GM21381 (cell line): ENCODE results near the gene MLKL.
"Not testable (repeated sequence)": the region's sequence is repeated elsewhere in the genome, so short reads cannot be mapped to it uniquely, and the experiment has no call there.

Experiments used
- ATAC-seq: cut with Tn5 transposase; IDR thresholded peaks from one replicate; pipeline ENCODE4 v1.9.1; 2021; ENCODE audit warnings: mild to moderate bottlenecking, moderate library complexity; ENCODE audit not compliant: unreplicated experiment

Gene MLKL

DNA sequence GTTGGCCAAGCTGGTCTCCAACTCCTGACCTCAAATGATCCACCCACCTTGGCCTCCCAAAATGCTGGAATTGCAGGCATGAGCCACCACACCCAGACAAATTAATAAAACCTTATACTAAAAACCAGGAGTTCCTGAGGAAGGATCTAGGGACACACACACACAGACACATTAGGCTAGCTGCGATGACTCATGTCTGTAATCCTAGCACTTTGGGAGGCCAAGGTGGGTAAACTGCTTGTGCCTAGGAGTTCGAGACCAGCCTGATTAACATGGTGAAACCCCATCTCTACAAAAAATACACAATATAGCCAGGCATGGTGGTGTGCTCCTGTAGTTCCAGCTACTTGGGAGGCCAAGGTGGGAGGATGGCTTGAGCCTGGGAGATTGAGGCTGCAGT lies 47.8 kb downstream of the MLKL start:
- ATAC-seq = not testable (repeated sequence)

DNA sequence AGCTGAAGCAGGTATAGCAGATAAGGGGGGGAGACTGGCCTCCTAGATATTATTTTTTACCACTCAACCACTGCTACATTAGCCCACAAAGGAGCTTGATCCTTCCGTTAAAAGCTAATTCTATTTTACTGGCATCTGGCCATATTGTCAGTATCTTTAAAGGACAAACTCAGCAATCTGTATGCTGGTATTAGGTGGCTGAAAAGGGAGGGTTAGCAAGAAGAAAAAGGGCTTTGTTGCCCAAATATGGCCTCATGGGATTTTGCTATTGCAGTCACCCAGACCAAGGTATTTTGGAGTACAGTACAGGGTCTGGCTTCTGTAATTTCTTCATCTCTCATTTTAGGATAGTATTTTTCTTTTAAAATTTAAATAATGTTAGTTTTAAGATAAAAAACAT lies 48.4 kb downstream of the MLKL start:
- ATAC-seq = no peak

DNA sequence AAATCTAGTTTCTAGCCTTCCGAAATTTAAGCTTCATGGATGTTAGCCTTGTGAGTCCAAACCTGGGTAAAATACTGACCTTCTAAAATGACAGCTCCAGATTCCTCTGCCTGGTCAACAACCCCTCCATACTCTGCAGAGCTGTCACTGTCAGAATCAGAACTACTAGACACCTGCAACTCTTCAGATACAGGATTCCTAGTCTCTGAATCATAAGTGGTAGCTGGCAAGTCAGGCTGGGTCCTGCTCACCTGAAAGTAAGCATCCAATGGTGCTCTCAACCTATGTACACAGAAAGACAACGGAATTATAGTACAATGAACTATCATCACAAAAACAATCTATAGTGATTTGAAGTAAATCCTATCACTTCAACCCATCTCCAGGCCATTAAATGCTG lies 48.8 kb downstream of the MLKL start:
- no peak for ATAC-seq

DNA sequence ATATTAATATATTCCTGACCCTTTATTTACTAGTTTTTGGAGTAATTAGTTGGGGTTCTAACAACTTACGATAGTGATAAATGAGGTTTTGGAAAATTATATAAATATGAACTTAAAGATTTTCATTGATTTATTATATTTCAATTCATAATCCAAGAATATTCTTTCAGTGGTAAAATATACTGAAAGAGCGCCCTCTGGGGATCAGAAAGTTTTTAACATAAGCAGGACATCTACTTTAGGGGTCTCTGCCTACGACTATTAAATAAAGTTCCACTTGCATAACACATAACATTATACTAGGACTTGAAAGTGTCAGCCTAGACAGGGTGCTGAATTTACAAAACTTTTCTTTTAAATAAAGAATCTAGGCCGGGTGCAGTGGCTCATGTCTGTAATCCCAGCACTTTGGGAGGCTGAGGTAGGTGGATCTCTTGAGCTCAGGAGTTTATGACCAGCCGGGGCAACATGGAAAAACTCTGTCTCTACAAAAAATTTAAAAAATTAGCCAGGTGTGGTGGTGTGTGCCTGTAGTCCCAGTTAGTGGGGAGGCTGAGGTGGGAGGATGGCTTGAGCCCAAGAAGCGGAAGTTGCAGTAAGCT lies 49.6 kb downstream of the MLKL start:
- ATAC-seq = no peak

DNA sequence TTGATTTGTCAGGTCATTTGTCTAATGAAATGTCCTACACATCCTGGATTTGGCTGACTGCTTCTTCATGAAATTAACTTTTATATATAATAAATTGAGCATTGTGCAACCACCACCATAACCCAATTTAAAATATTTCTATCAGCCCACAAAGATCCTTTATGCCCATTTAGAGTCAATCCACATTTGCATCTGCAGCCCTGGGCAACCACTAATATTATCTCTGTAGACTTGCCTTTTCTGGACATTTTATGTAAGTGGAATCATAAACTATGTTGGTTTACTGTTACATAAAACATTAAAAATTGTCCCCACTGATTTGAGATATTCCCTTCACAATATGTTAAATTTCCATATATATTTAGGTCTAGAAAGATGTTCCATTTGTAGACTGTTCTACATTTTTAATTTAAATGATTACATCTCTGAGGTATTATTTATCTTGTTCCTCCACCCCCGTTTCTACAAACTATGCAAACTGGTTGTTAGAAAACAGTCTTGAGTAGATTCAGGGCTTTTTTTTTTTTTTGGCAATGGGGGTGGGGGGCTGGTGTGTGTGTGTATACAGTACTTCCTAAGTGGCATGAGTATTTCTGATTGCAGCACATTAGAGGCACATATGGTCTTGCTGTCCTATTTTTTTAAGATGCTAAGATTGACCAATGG lies 50.7 kb downstream of the MLKL start:
- no peak for ATAC-seq

DNA sequence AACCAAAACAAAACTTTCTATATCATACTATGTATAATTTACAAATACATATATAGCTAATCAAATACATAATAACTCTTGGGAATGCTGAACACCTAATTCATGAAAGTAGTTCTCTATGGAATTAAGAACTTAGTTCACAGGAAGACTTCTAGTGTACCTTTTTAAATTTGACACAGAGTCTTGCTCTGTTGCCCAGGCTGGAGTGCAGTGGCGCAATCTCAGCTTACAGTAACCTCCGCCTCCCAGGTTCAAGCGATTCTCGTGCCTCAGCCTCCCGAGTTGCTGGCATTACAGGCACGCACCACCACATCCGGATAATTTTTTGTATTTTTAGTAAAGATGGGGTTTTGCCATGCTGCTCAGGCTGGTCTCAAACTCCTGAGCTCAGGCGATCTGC lies 58.7 kb downstream of the MLKL start:
- ATAC-seq = no peak

DNA sequence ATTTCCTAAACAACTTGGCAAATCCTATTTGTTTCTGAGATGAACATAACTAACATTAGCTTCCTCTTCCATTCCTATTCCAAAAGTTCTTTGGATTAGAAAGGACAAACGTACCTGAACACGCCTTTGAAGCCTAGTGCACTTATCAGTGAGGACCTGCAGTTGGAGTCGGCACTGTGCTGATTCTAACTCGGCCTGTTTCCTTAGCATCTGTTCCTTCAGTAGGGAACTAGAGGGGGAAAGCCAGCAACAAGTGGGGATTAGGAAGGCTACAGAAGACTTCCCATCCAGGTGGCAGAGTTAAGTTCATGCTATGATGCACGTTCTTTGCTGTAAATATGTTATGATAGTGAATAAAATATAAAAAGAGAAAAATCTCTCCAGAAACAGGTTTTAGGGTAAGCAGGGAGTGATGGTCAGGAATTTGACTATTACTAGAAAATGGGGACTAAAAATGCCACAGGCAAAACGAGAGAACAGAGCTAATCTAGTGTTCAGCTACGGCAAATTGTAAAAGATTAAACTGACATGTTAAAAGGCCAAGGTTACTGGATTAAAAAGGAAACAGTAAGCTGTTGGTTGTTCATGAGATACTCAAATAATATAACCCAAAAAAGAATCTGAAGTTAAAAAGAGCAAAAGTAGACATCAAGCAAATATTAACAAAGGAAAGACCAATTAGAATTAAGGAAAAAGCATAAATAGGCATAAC lies 62.8 kb downstream of the MLKL start:
- ATAC-seq = no peak

DNA sequence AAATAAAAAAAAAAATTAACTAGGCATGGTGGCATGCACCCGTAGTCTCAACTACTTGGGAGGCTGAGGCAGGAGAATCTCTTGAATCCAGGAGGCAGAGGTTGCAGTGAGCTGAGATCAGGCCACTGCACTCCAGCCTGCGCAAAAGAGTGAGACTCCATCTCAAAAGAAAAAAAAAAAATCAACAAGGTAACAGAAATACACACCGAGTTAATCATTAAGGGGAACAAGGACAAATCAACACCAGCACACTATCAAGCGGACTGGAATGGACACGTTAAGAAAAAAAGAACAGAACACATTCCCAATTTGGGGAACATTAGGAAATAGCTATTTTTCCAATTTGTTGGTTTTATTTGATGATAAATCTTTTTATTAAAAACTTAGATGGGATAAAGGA lies 65.4 kb downstream of the MLKL start:
- no peak for ATAC-seq

DNA sequence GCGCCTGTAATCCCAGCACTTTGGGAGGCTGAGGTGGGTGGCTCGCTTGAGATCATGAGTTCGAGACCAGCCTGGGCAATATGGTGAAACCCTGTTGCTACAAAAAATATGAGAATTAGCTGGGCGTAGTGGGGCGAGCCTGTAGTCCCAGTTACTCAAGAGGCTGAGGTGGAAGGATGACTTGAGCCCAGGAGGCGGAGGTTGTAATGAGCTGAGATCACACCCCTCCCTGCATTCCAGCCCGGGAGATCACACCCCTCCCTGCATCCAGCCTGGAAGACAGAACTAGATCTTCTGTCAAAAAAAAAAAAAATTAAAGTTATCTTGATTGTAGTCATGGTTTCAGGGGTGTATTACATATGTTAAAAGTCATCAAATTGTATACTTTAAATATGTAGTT lies 67.0 kb downstream of the MLKL start:
- no peak for ATAC-seq

DNA sequence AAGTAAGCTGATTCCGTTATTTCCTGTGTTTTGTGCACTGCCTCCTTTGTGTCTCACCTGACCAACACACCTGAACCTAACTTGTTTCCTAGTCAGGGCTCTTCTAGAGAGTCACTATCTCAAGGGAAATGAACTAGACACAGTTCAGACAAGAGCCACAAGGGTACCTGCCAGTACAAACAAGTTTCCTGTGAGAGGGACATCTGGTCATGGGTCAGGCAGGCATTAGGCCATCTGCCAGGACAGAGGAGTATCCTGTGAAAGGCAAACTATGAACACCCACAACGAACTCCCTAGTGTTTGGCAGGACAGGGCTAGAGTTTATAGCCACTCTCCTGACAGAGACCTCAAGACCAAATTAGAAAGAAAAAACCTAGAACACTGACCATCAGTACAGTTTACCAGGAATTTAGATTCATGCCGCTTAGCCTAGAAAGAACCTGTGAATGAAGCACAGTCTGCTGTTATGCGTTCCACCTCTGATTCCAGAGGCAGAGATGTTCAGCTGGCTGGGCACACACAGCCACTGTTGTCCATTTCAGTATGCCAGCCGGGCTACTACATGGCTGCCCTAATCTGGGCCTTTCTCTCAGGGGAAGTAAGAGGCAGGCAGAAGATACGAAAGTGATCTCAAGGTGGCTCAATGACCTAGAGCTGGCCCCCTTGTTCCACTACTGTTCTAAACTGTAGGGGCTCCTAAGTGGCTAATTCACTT lies 73.0 kb downstream of the MLKL start:
- no peak for ATAC-seq

DNA sequence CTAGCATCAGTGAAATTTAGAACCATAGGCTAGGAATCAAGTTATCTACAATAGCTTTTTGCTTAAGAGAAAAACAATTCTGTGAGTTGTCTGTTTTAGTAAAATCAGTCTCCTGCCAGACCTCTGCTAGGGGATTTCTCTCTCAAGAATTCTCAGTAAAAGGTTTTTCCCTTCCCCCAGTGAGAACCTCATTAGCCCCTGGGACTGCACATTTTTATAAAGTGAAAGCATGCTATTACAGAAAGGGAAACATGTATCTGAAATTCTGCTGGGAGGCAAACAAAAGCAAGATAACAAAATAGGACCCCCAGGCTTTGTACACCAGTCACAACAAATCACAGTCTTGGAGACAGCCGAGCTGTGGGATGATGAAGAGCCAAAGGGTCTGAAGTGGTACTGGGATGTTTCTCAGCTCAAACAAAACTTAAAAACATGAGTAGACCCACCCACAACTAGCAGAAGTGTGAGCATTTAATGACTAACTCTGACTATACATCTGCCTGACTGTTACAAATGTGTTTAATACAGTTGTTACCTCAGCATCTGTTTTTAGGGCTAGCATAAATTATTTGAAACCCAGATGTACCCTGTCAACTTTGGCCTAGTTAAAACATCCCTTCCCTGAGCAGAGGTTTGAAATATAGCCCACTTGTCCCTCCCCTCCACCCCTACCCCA lies 73.8 kb downstream of the MLKL start:
- peak; percentile 46 for ATAC-seq

DNA sequence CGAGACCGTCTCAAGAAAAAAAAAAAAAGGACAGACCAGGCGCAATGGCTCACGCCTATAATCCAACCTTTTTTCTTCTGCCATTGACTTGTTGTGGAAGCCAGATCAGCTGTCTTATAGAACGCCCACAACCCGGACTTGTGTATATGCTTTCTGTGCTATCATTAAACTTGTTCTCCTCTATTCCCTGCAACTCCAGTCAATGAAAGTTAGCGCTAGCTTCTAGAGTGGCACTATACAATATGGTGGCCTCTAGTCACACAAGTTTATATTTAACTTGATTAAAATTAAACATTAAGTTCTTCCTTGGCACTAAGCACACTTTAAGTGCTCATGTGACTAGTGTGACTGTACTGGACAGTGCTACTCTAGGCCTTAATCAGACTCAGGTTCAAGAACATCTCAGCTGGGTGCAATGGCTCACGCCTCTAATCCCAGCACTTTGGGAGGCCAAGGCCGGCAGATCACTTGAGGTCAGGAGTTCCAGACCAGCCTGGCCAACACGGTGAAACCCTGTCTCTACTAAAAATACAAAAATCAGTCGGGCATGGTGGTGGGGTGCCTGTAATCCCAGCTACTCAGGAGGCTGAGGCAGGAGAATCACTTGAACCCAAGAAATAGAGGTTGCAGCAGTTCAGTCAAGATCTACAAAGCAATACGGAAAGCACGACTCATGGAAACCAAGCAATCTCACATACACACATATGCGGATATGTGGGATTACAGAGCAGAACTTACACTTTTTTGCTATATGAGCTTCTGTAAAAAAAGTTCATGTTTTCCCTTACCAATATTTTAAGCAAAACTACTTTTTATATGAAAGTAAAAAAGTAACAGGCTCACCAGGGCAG lies 74.9 kb downstream of the MLKL start:
- no peak for ATAC-seq

DNA sequence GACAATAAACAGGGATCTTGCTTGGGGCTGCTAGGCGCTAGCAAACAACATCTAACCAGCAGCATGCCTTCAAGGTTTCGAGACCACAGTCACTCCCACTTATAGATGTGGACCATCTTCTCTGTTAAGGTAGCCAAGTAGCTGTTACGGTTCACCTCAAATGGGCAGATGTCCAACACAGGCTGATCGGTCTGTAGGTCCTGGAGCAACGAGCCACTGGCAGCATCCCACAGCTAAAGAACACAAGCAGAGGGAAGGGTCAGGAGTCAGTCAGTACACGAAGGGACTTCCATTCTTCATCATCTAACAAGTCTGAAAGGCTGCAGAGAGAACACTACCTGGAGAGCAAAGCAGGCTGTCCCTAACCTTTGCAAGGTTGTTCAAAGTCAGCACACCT lies 76.8 kb downstream of the MLKL start:
- ATAC-seq = no peak

DNA sequence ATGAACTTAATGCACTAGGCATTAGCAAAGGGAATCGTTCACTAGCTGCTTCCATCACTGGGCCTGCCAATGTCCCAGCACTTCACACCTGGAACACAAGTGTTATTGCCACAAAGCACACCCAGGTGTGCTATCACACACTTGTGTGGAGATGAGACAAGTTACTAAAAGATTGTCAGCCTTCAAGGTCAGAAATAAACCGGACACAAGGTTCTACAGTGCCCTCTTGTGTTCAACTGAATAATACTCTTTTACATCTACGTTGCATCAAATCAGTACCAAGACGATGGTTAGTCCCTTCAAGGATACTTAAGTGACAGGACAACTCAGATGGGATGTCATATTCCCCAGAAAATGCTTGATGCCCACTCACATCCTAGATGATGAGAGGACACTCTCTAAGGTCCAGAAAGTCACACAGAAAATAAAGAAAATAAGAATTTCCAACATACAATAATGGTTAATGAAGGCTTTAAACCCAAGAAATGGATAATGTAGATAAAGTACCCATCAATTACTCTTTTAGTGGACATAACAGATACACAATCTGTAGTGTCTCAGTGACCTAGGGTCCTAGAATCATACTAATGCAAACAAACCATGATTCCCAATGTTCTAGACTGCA lies 77.3 kb downstream of the MLKL start:
- no peak for ATAC-seq

DNA sequence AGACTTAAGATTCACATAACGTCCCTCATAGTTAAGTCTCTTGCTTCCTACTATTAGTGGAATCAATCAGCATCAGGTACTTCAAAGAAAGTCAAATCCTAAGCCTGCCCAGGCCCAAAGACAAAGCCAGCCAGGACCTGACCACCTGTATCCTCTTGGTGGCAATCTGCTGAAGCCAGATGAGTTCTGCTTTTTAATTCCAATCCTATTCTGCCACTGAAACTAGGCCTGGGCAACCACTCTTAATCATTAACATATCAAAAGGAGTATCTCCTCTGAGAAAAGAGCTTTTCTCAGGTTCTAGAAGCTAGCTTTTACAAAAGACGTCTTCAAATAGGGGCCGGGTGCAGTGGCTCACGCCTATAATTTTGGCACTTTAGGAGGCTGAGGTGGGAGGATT lies 78.7 kb downstream of the MLKL start:
- no peak for ATAC-seq
